ENCODE results near the gene BCAS3.

DNA sequence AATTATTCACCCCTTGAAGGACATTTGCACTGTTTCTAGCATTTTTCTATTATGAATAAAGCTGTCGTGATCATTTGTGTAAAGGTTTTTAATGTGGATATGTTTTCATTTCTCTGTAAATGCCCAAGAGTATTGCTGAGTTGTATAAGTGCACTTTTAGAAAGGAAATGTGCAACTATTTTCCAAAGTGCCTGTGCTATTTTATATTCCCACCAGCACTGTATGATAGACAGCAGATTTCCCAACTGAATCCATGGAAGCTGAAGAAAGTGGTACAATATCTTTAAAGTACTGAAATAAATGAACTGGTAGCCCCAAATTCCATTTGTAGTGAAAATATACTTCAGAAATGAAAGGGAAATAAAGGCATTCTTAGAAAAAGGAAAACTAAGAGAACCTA, 238.4 kb downstream of the BCAS3 start:
- TF ChIP-seq POLR2A (IDR thresholded peaks at IDR 0.05; ENCODE audit: low read depth, low read length) (no peak), POLR2AphosphoS5 (IDR thresholded peaks at IDR 0.05; ENCODE audit: low read depth, low read length) (no peak), TAF1 (IDR thresholded peaks at IDR 0.05; ENCODE audit: low read depth, low read length) (no peak), POU2F2 (IDR thresholded peaks at IDR 0.05; ENCODE audit: low read depth, low read length) (no peak)
